Measurements from ENCODE around the gene OSCP1. TPM values are rescaled to one million over a fixed set of nuclear protein-coding genes. Genes with fewer than 3 reads are reported as not detected.

OSCP1 gene
- polyA plus RNA-seq, 1 of the 3 experiments (the other 2 are of a cell fraction) = 11.9 TPM

DNA sequence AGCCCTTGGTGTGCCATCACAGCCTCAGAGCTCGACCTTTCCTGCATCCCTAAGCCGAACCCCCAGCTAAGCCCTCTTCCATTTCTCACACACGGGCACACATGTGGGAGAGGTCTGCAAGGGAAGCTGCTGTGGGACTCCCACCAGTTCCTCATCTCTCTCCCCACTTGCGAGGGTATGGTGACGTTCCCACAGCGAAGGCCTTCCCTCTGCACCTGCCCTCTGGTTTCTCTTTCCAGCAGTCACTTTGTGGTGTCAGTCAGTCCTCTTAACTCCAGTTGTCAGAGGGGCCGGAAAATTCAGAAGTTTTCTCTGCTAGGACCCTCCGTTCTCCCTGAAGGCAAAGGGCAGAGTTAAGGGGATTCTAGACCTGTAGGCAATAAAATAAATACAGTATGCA lies 59.0 kb downstream of the OSCP1 start:
- H3K79me2 ChIP-seq (ENCODE audit: insufficient read depth) = peaks cover 26% of the 10 kb centered on the region
- H3K4me1 ChIP-seq (ENCODE audit: control insufficient read depth in 1 of 2, insufficient read depth in 2 of 2, low read depth in 1 of 2, low read length in 1 of 2) = peaks cover 15 to 17% of the 10 kb centered on the region in 2 experiments
- H3K27ac ChIP-seq (ENCODE audit: low read depth in 2 of 2, low read length in 1 of 2) = no peak overlapping the region
- no peaks in the 10 kb centered on the region for H3K27me3 ChIP-seq (ENCODE audit: insufficient read depth)
- no peak for DNase-seq
- CTCF ChIA-PET = interaction anchor here (0.8 to 2.7 kb wide), 2 partner anchors 106 to 242 kb away, joined by 3 to 9 read pairs; partner anchors contain the start of gene TRAPPC3
- H3K36me3 ChIP-seq (replicated peaks in 1 of 2; ENCODE audit: control insufficient read depth in 1 of 2, insufficient read depth in 2 of 2, low read length in 1 of 2) = peaks cover 23 to 24% of the 10 kb centered on the region in 2 experiments
- no peaks in the 10 kb centered on the region for H4K20me1 ChIP-seq (ENCODE audit: insufficient read depth)
- no peaks in the 10 kb centered on the region for H3K9me2 ChIP-seq
- H3K9ac ChIP-seq = no peak overlapping the region
- peaks cover 26% of the 10 kb centered on the region for H3F3A ChIP-seq (replicated peaks; ENCODE audit: insufficient read depth)
- no peaks in the 10 kb centered on the region for H3K9me3 ChIP-seq
- WGBS (ENCODE audit: low lambda C conversion rate) = 93% methylated on average over 8 of the region's 8 CpGs
- POLR2A ChIA-PET = no interaction called here
- H3K4me2 ChIP-seq = no peak overlapping the region
- H3K4me3 ChIP-seq (ENCODE audit: low read depth in 2 of 2, low read length in 1 of 2) = no peak overlapping the region
- TF ChIP-seq FOSL2 (IDR thresholded peaks at IDR 0.05; ENCODE audit: borderline replicate concordance, low read depth) = no peak
- TF ChIP-seq, protein P1, sequence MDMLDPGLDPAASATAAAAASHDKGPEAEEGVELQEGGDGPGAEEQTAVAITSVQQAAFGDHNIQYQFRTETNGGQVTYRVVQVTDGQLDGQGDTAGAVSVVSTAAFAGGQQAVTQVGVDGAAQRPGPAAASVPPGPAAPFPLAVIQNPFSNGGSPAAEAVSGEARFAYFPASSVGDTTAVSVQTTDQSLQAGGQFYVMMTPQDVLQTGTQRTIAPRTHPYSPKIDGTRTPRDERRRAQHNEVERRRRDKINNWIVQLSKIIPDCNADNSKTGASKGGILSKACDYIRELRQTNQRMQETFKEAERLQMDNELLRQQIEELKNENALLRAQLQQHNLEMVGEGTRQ (IDR thresholded peaks at IDR 0.05; ENCODE audit: borderline replicate concordance, low read depth, low read length) = no peak
- no peak overlapping the region for H2AFZ ChIP-seq (ENCODE audit: low read depth)

DNA sequence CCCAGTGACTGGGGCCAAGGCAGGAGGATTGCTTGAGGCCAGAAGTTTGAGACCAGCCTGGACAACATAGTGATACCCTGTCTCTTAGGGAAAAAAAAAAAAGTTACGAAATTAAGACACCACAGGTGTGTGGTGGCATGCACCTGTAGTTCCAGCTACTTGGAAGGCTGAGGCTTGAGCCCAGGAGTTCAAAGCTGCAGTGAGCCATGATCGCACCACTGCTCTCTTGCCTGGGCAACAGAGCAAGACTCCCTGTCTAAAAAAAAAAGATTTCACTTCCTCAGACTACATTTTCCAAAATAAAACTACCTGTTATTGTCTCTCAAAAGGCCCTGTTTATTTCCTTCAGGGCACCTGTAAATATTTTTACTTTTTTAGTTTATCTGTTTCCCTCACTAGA lies 59.8 kb downstream of the OSCP1 start:
- H3K9me2 ChIP-seq = no peaks in the 10 kb centered on the region
- 0 out of 4 replicates have a peak overlapping the region, but pooled peaks of 1 of the 2 experiments have one; percentile 99 for H3K27ac ChIP-seq (ENCODE audit: low read depth in 2 of 2, low read length in 1 of 2)
- H3K4me2 ChIP-seq = no peak overlapping the region
- H3F3A ChIP-seq (replicated peaks; ENCODE audit: insufficient read depth) = peaks cover 26% of the 10 kb centered on the region
- H3K9ac ChIP-seq = no peak overlapping the region
- DNase-seq = no peak
- no peaks in the 10 kb centered on the region for H3K9me3 ChIP-seq
- H3K4me3 ChIP-seq (ENCODE audit: low read depth in 2 of 2, low read length in 1 of 2) = no peak overlapping the region
- peaks cover 16 to 17% of the 10 kb centered on the region in 2 experiments for H3K4me1 ChIP-seq (ENCODE audit: control insufficient read depth in 1 of 2, insufficient read depth in 2 of 2, low read depth in 1 of 2, low read length in 1 of 2)
- no peaks in the 10 kb centered on the region for H3K27me3 ChIP-seq (ENCODE audit: insufficient read depth)
- H3K79me2 ChIP-seq (ENCODE audit: insufficient read depth) = peaks cover 20% of the 10 kb centered on the region; the same call in 1 of the 2 replicates
- POLR2A ChIA-PET = no interaction called here
- no peak for TF ChIP-seq TEAD4 (IDR thresholded peaks at IDR 0.05; ENCODE audit: borderline replicate concordance, insufficient read depth)
- no peak for TF ChIP-seq NFIC (IDR thresholded peaks at IDR 0.05; ENCODE audit: borderline replicate concordance)
- no peak for TF ChIP-seq GATA2 (CRISPR knock-in tag; IDR thresholded peaks at IDR 0.05)
- TF ChIP-seq FOXJ3 (CRISPR knock-in tag; IDR thresholded peaks at IDR 0.05) = no peak
- TF ChIP-seq JUND (IDR thresholded peaks at IDR 0.05) = no peak
- 97% methylated on average over 2 of the region's 2 CpGs for WGBS (ENCODE audit: low lambda C conversion rate)
- peaks cover 23 to 24% of the 10 kb centered on the region in 2 experiments for H3K36me3 ChIP-seq (replicated peaks in 1 of 2; ENCODE audit: control insufficient read depth in 1 of 2, insufficient read depth in 2 of 2, low read length in 1 of 2)
- CTCF ChIA-PET = interaction anchor here (2.0 to 2.7 kb wide), 2 partner anchors 48 to 241 kb away, joined by 7 to 9 read pairs; partner anchors contain the start of gene TRAPPC3
- H4K20me1 ChIP-seq (ENCODE audit: insufficient read depth) = no peaks in the 10 kb centered on the region
- H2AFZ ChIP-seq (ENCODE audit: low read depth) = no peak overlapping the region

DNA sequence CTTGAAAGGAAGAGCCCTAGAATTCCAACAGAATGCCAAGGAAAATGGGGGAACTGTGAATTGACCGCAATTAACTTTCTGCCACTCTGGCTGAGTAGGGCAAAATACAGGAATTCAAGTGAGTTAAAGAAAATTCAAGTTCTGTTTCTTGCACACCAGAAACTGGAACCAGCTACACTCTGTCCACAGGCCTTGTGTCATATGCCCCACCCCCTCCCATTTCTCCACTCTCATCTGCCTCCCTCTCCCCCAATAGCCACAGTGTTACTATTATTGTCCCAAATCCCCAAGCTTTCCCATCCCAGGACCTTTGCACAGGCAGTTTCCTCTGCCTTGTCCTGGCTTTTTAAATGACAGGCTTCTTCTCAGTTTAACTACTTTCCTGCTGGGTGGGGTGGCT lies 60.3 kb downstream of the OSCP1 start:
- no peak overlapping the region for H3K4me2 ChIP-seq
- no peaks in the 10 kb centered on the region for H3K27me3 ChIP-seq (ENCODE audit: insufficient read depth)
- no peak for DNase-seq
- ChIA-PET POLR2A (no interaction called here), CTCF (interaction anchor here (2.0 to 2.7 kb wide), 2 partner anchors 47 to 241 kb away, joined by 7 to 9 read pairs; partner anchors contain the start of gene TRAPPC3)
- peaks cover 26% of the 10 kb centered on the region for H3F3A ChIP-seq (replicated peaks; ENCODE audit: insufficient read depth)
- H3K9me3 ChIP-seq = no peaks in the 10 kb centered on the region
- peaks cover 23 to 24% of the 10 kb centered on the region in 2 experiments for H3K36me3 ChIP-seq (replicated peaks in 1 of 2; ENCODE audit: control insufficient read depth in 1 of 2, insufficient read depth in 2 of 2, low read length in 1 of 2)
- no peak overlapping the region for H3K9ac ChIP-seq
- no peak overlapping the region for H3K4me3 ChIP-seq (ENCODE audit: low read depth in 2 of 2, low read length in 1 of 2)
- 100% methylated on average over 1 of the region's 1 CpG for WGBS (ENCODE audit: low lambda C conversion rate)
- no peak for TF ChIP-seq GABPA (IDR thresholded peaks at IDR 0.05; ENCODE audit: low read depth)
- H3K27ac ChIP-seq (ENCODE audit: low read depth in 2 of 2, low read length in 1 of 2) = peak overlapping the region in 1 of 2 experiments; percentile 99; a peak in 1 of 4 replicates
- H3K4me1 ChIP-seq (ENCODE audit: control insufficient read depth in 1 of 2, insufficient read depth in 2 of 2, low read depth in 1 of 2, low read length in 1 of 2) = peaks cover 16 to 17% of the 10 kb centered on the region in 2 experiments
- no peak overlapping the region for H2AFZ ChIP-seq (ENCODE audit: low read depth)
- peaks cover 21% of the 10 kb centered on the region for H3K79me2 ChIP-seq (ENCODE audit: insufficient read depth)
- H3K9me2 ChIP-seq = no peaks in the 10 kb centered on the region
- peaks cover under 1% of the 10 kb centered on the region; the same call in 1 of the 2 replicates for H4K20me1 ChIP-seq (ENCODE audit: insufficient read depth)

All from SK-N-SH (cell line).